MM.1S (cell line): ENCODE measurements around the gene FUZ.

Experiments
- DNase-seq: peaks from one replicate; pipeline ENCODE4 v3.0.0-alpha.2; 2015
- H2AFZ ChIP-seq: fragments of 300-600 bp; sonication (generic); 2 replicates; pipeline ENCODE4 v1.6.0; 2016; ENCODE audit warnings: antibody characterized with exemption, low read length
- H3F3A ChIP-seq: fragments of 300-600 bp; sonication (generic); 2 replicates; pipeline ENCODE4 v1.6.1; 2016; ENCODE audit warnings: mild to moderate bottlenecking, antibody characterized with exemption, low read length, moderate library complexity, mixed read lengths; ENCODE audit not compliant: insufficient read depth
- H3K27ac ChIP-seq: fragments of 300-600 bp; sonication (generic); 2 replicates; pipeline ENCODE4 v1.5.1; 2016; ENCODE audit warnings: mild to moderate bottlenecking, low read length
- H3K27me3 ChIP-seq: fragments of 300-600 bp; sonication (generic); replicated peaks from 2 replicates; pipeline ENCODE4 v1.6.0; 2016; ENCODE audit warnings: low read length; ENCODE audit not compliant: insufficient read depth
- H3K36me3 ChIP-seq: fragments of 300-600 bp; sonication (generic); replicated peaks from 2 replicates; pipeline ENCODE4 v1.6.1; 2016; ENCODE audit warnings: mild to moderate bottlenecking, low read length, mixed read lengths; ENCODE audit not compliant: insufficient read depth
- H3K4me1 ChIP-seq: fragments of 300-600 bp; sonication (generic); 2 replicates; pipeline ENCODE4 v1.6.1; 2016; ENCODE audit warnings: low read length, mixed read lengths
- H3K4me2 ChIP-seq: fragments of 300-600 bp; sonication (generic); 2 replicates; pipeline ENCODE4 v1.6.0; 2016; ENCODE audit warnings: low read depth, low read length
- H3K4me3 ChIP-seq: fragments of 300-600 bp; sonication (generic); 2 replicates; pipeline ENCODE4 v1.5.1; 2016; ENCODE audit warnings: low read length, mixed read lengths
- H3K79me2 ChIP-seq: fragments of 300-600 bp; sonication (generic); 2 replicates; pipeline ENCODE4 v1.6.1; 2016; ENCODE audit warnings: mixed run types, low read length, mixed read lengths
- H3K9ac ChIP-seq: fragments of 300-600 bp; sonication (generic); 2 replicates; pipeline ENCODE4 v1.6.1; 2016; ENCODE audit warnings: low read length, mixed read lengths
- H3K9me2 ChIP-seq: fragments of 300-600 bp; sonication (generic); replicated peaks from 2 replicates; pipeline ENCODE4 v1.6.1; 2016; ENCODE audit warnings: mild to moderate bottlenecking, low read length, mixed read lengths; ENCODE audit not compliant: insufficient read depth
- H3K9me3 ChIP-seq: fragments of 300-600 bp; sonication (generic); replicated peaks from 2 replicates; pipeline ENCODE4 v1.6.1; 2016; ENCODE audit warnings: mild to moderate bottlenecking, low read length, mixed read lengths; ENCODE audit not compliant: insufficient read depth
- H4K20me1 ChIP-seq: fragments of 300-600 bp; sonication (generic); 2 replicates; pipeline ENCODE4 v1.6.1; 2016; ENCODE audit warnings: mild to moderate bottlenecking, low read length, moderate library complexity, mixed read lengths; ENCODE audit not compliant: insufficient read depth
- CTCF ChIP-seq: fragments of 300-600 bp; sonication (generic); IDR thresholded peaks from 2 replicates; pipeline ENCODE4 v1.5.1; 2016; ENCODE audit warnings: antibody characterized with exemption, low read length, mixed read lengths
- EZH2 ChIP-seq: fragments of 300-600 bp; sonication (generic); optimal IDR thresholded peaks from 2 replicates; pipeline ENCODE3; 2017; ENCODE audit warnings: low read depth, mild to moderate bottlenecking, antibody characterized with exemption, low read length, mixed read lengths
- EZH2phosphoT487 ChIP-seq: fragments of 300-600 bp; sonication (generic); IDR thresholded peaks from 2 replicates; pipeline ENCODE4 v1.6.1; 2018; ENCODE audit warnings: antibody characterized with exemption, low read length

Gene FUZ

GRCh38 chr19:49829721-49830120, 16.6 kb upstream of the FUZ start:
- no peak for DNase-seq
- no peaks in the 10 kb centered on the region for H3K4me1 ChIP-seq
- no peak overlapping the region for H3K9ac ChIP-seq
- H3K27me3 ChIP-seq = no peaks in the 10 kb centered on the region
- H3K4me2 ChIP-seq = no peak overlapping the region
- no peak overlapping the region for H2AFZ ChIP-seq
- no peaks in the 10 kb centered on the region for H3F3A ChIP-seq
- H3K9me3 ChIP-seq = no peaks in the 10 kb centered on the region
- H3K36me3 ChIP-seq = no peaks in the 10 kb centered on the region; the same call in 1 of the 2 replicates
- no peak overlapping the region for H3K27ac ChIP-seq
- H3K9me2 ChIP-seq = no peaks in the 10 kb centered on the region
- H3K4me3 ChIP-seq = no peak overlapping the region
- no peaks in the 10 kb centered on the region for H4K20me1 ChIP-seq
- TF ChIP-seq EZH2phosphoT487 = no peak
- TF ChIP-seq CTCF = no peak
- TF ChIP-seq EZH2 = no peak
- H3K79me2 ChIP-seq = peaks cover 17% of the 10 kb centered on the region

GRCh38 chr19:49829200-49829599, 16.1 kb upstream of the FUZ start:
- no peak for DNase-seq
- TF ChIP-seq EZH2 = no peak
- TF ChIP-seq EZH2phosphoT487 = no peak
- no peak for TF ChIP-seq CTCF
- no peak overlapping the region for H3K4me2 ChIP-seq

GRCh38 chr19:49827034-49827433, 13.9 kb upstream of the FUZ start:
- H3K36me3 ChIP-seq = no peaks in the 10 kb centered on the region; the same call in 1 of the 2 replicates
- no peak for TF ChIP-seq EZH2
- no peak for TF ChIP-seq EZH2phosphoT487
- no peak for TF ChIP-seq CTCF

More at GRCh38 chr19:49829200-49829599, 16.1 kb upstream of the FUZ start:
- H3F3A ChIP-seq = no peaks in the 10 kb centered on the region
- peaks cover 23% of the 10 kb centered on the region for H3K79me2 ChIP-seq
- no peaks in the 10 kb centered on the region; the same call in 1 of the 2 replicates for H3K36me3 ChIP-seq
- H3K9ac ChIP-seq = no peak overlapping the region
- no peak overlapping the region for H2AFZ ChIP-seq
- H3K27ac ChIP-seq = no peak overlapping the region
- H3K9me3 ChIP-seq = no peaks in the 10 kb centered on the region
- H3K4me1 ChIP-seq = no peaks in the 10 kb centered on the region
- no peaks in the 10 kb centered on the region for H4K20me1 ChIP-seq
- H3K9me2 ChIP-seq = no peaks in the 10 kb centered on the region
- H3K27me3 ChIP-seq = no peaks in the 10 kb centered on the region
- no peak overlapping the region for H3K4me3 ChIP-seq

More at GRCh38 chr19:49827034-49827433, 13.9 kb upstream of the FUZ start:
- DNase-seq = no peak
- Histone ChIP-seq H2AFZ (no peak overlapping the region), H3K4me2 (no peak overlapping the region), H3K27me3 (no peaks in the 10 kb centered on the region), H3K9me3 (no peaks in the 10 kb centered on the region), H3K79me2 (peaks cover 36% of the 10 kb centered on the region), H3K4me1 (no peaks in the 10 kb centered on the region), H3K9ac (no peak overlapping the region), H3K9me2 (no peaks in the 10 kb centered on the region), H3K27ac (no peak overlapping the region), H4K20me1 (no peaks in the 10 kb centered on the region), H3K4me3 (no peak overlapping the region), H3F3A (no peaks in the 10 kb centered on the region)
